PC-3 (cell line): Measurements from ENCODE around the gene CXXC5. TPM values are rescaled to one million over a fixed set of nuclear protein-coding genes. Genes with fewer than 3 reads are reported as not detected.

Source experiments
- ATAC-seq: fragments of 200-7000 bp; cut with Tn5 transposase; 2 replicates; pipeline ENCODE4 v1.9.1; 2020; ENCODE audit warnings: mild to moderate bottlenecking, moderate library complexity
- BruUV-seq: library from RNA; stranded (reverse); fragments of 400-500 nt; replicated peaks from 2 replicates; lab custom pipeline; 2021; lab: Mats Ljungman, UMichigan
- CTCF ChIA-PET: fragments of 300-600 bp; sonication (Branson Sonifier 250); formaldehyde crosslinking; loops from one replicate; lab custom pipeline; 2022; ENCODE audit warnings: antibody characterized with exemption; lab: Charles Lee
- POLR2A ChIA-PET: fragments of 300-600 bp; sonication (Branson Sonifier 250); formaldehyde crosslinking; loops from one replicate; lab custom pipeline; 2022; ENCODE audit warnings: antibody characterized with exemption; ENCODE audit not compliant: unreplicated experiment; lab: Charles Lee
- DNase-seq: peaks from one replicate; pipeline ENCODE4 v3.0.0-alpha.2; 2015
- H2AFZ ChIP-seq: fragments of 300-600 bp; sonication (generic); 2 replicates; pipeline ENCODE4 v1.6.0; 2016; ENCODE audit warnings: antibody characterized with exemption, low read length
- H3F3A ChIP-seq: fragments of 300-600 bp; sonication (generic); one replicate; pipeline ENCODE4 v1.6.0; 2017; ENCODE audit warnings: antibody characterized with exemption, low read length, control low read depth, mild to moderate bottlenecking; ENCODE audit not compliant: unreplicated experiment
- H3K27ac ChIP-seq: fragments of 300-600 bp; sonication (generic); 2 replicates; pipeline ENCODE4 v1.5.1; 2016; ENCODE audit warnings: mild to moderate bottlenecking, low read length
- H3K27me3 ChIP-seq: fragments of 300-600 bp; sonication (generic); 2 replicates; pipeline ENCODE4 v1.6.1; 2016; ENCODE audit warnings: low read length, mixed read lengths
- H3K36me3 ChIP-seq: fragments of 300-600 bp; sonication (generic); 2 replicates; pipeline ENCODE4 v1.6.1; 2016; ENCODE audit warnings: low read depth, mixed run types, low read length, mixed read lengths
- H3K4me1 ChIP-seq: fragments of 300-600 bp; sonication (generic); 2 replicates; pipeline ENCODE4 v1.5.1; 2016; ENCODE audit warnings: low read length; ENCODE audit not compliant: insufficient read depth
- H3K4me2 ChIP-seq: fragments of 300-600 bp; sonication (generic); 2 replicates; pipeline ENCODE4 v1.6.0; 2016; ENCODE audit warnings: low read length
- H3K4me3 ChIP-seq: fragments of 300-600 bp; sonication (generic); 2 replicates; pipeline ENCODE4 v1.5.1; 2016; ENCODE audit warnings: mild to moderate bottlenecking, low read length, mixed read lengths
- H3K79me2 ChIP-seq: fragments of 300-600 bp; sonication (generic); 2 replicates; pipeline ENCODE4 v1.6.1; 2017; ENCODE audit warnings: low read length, mixed read lengths
- H3K9ac ChIP-seq: fragments of 300-600 bp; sonication (generic); 2 replicates; pipeline ENCODE4 v1.6.0; 2016; ENCODE audit warnings: mild to moderate bottlenecking, low read length
- H3K9me2 ChIP-seq: fragments of 300-600 bp; sonication (generic); replicated peaks from 2 replicates; pipeline ENCODE4 v1.6.1; 2016; ENCODE audit warnings: mixed run types, low read length, mixed read lengths
- H3K9me3 ChIP-seq: fragments of 300-600 bp; sonication (generic); 2 replicates; pipeline ENCODE4 v1.6.1; 2016; ENCODE audit warnings: low read length, mixed read lengths
- H4K20me1 ChIP-seq: fragments of 300-600 bp; sonication (generic); 2 replicates; pipeline ENCODE4 v1.6.1; 2016; ENCODE audit warnings: low read length, mixed read lengths
- CTCF ChIP-seq: fragments of 300-600 bp; sonication (generic); conservative IDR thresholded peaks from 2 replicates; pipeline ENCODE4 v1.5.1; 2017; ENCODE audit warnings: antibody characterized with exemption, low read depth, mild to moderate bottlenecking, low read length
- EZH2 ChIP-seq: fragments of 300-600 bp; sonication (generic); IDR thresholded peaks from one replicate; pipeline ENCODE4 v1.6.1; 2017; ENCODE audit warnings: antibody characterized with exemption, mild to moderate bottlenecking, low read length; ENCODE audit not compliant: unreplicated experiment
- EZH2phosphoT487 ChIP-seq: fragments of 300-600 bp; sonication (generic); IDR thresholded peaks from 2 replicates; pipeline ENCODE4 v1.6.1; 2018; ENCODE audit warnings: mild to moderate bottlenecking, antibody characterized with exemption, low read length, borderline replicate concordance
- intact Hi-C: fragments of 100-400 bp; cut with micrococcal nuclease; formaldehyde crosslinking; loops from 2 replicates; pipeline ENCODE4 v1.9.0; 2023
- total RNA-seq: library from RNA; depleted of rRNA; stranded (reverse); fragments of >200 nt; gene quantifications from 2 replicates; pipeline ENCODE4 v1.2.3, GENCODE V29; 2014

Gene CXXC5
- total RNA-seq, 1 experiment from 2014 or later, result 31.1 TPM

GRCh38 chr5:139677736-139678613 lies 29.8 kb downstream of the CXXC5 start:
- Histone ChIP-seq H3K4me3 (no peak overlapping the region), H3F3A (no peaks in the 10 kb centered on the region), H3K9me2 (no peaks in the 10 kb centered on the region), H3K4me1 (no peaks in the 10 kb centered on the region), H3K79me2 (no peaks in the 10 kb centered on the region), H3K27ac (no peak overlapping the region), H3K9me3 (no peaks in the 10 kb centered on the region), H3K4me2 (no peak overlapping the region), H3K36me3 (no peaks in the 10 kb centered on the region), H2AFZ (no peak overlapping the region), H4K20me1 (no peaks in the 10 kb centered on the region), H3K27me3 (no peaks in the 10 kb centered on the region), H3K9ac (no peak overlapping the region)
- POLR2A ChIA-PET, result no interaction called here
- BruUV-seq, result no TSS peak
- CTCF ChIA-PET, result no interaction called here
- ATAC-seq (no peak), DNase-seq (no peak)
- TF ChIP-seq EZH2phosphoT487 (no peak), CTCF (no peak), EZH2 (no peak)
- intact Hi-C loops, result no loop called here

GRCh38 chr5:139678751-139679750 lies 30.9 kb downstream of the CXXC5 start:
- H3K36me3 ChIP-seq, result no peaks in the 10 kb centered on the region
- no peak overlapping the region for H3K4me3 ChIP-seq
- intact Hi-C loops, result no loop called here
- no peak overlapping the region for H3K9ac ChIP-seq
- no peaks in the 10 kb centered on the region for H3K79me2 ChIP-seq
- TF ChIP-seq EZH2phosphoT487 (no peak), EZH2 (no peak)
- BruUV-seq, result no TSS peak
- no peaks in the 10 kb centered on the region for H3K27me3 ChIP-seq
- H2AFZ ChIP-seq, result no peak overlapping the region
- no peak overlapping the region for H3K4me2 ChIP-seq
- ChIA-PET CTCF (no interaction called here), POLR2A (no interaction called here)
- no peaks in the 10 kb centered on the region for H3K4me1 ChIP-seq
- no peaks in the 10 kb centered on the region for H4K20me1 ChIP-seq
- ATAC-seq (no peak), DNase-seq (no peak)
- H3K9me2 ChIP-seq, result no peaks in the 10 kb centered on the region
- H3K9me3 ChIP-seq, result no peaks in the 10 kb centered on the region
- H3F3A ChIP-seq, result no peaks in the 10 kb centered on the region
- no peak overlapping the region for H3K27ac ChIP-seq

GRCh38 chr5:139680368-139681111 lies 32.4 kb downstream of the CXXC5 start:
- no peak overlapping the region for H3K4me2 ChIP-seq
- DNase-seq (no peak), ATAC-seq (no peak)
- H2AFZ ChIP-seq, result no peak overlapping the region
- POLR2A ChIA-PET, result no interaction called here
- H3K9ac ChIP-seq, result no peak overlapping the region
- no TSS peak for BruUV-seq
- intact Hi-C loops, result no loop called here
- no peaks in the 10 kb centered on the region for H3K36me3 ChIP-seq
- H3K9me2 ChIP-seq, result no peaks in the 10 kb centered on the region
- no peaks in the 10 kb centered on the region for H3K27me3 ChIP-seq
- CTCF ChIA-PET, result no interaction called here
- no peak overlapping the region for H3K4me3 ChIP-seq
- H3F3A ChIP-seq, result no peaks in the 10 kb centered on the region
- H3K27ac ChIP-seq, result no peak overlapping the region
- no peaks in the 10 kb centered on the region for H3K4me1 ChIP-seq
- no peaks in the 10 kb centered on the region for H3K9me3 ChIP-seq
- TF ChIP-seq EZH2phosphoT487 (no peak), CTCF (no peak), EZH2 (no peak)
- no peaks in the 10 kb centered on the region for H4K20me1 ChIP-seq
- H3K79me2 ChIP-seq, result no peaks in the 10 kb centered on the region
